Measurements from ENCODE around the gene TNFRSF19.

Gene TNFRSF19

DNA sequence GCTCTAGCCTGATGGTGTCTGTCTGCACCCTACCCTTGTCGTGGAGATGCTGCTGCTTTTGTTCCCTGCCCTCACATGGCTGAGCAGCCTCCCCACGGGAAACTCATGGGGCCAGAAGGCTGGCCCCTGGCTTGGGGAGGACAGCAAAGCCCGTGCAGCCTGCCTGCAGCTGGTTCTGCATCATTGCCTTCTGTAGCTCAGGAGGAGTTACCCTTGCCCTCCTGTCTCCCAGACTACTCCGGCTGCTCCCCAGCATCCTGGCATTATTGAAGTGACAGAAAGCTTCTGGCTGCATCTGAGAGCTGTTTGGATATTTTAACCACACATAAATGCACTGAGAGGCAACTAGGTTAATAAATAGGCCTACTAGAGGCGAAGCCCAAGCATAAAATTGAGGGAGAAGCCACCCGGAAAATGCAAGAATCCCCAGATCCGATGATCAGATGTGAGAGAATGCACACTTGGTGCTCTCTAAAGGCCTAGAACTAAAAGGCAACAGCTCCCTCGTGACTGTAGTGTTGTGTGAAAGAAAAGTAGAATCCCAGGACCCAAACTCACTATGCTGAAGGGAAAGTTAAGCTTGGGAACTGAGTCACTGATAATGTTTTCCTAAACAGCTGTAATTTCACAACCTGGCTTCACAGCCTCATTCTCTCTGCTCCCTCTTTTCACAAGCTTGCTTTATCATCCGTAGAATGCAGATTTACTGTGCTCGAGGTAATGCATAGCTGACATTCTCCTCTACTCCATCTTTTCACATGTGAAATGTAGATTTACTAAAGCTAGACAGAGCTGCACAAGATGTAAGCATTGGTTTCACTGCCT lies 110.8 kb downstream of the TNFRSF19 start:
- TF ChIP-seq, protein P1, sequence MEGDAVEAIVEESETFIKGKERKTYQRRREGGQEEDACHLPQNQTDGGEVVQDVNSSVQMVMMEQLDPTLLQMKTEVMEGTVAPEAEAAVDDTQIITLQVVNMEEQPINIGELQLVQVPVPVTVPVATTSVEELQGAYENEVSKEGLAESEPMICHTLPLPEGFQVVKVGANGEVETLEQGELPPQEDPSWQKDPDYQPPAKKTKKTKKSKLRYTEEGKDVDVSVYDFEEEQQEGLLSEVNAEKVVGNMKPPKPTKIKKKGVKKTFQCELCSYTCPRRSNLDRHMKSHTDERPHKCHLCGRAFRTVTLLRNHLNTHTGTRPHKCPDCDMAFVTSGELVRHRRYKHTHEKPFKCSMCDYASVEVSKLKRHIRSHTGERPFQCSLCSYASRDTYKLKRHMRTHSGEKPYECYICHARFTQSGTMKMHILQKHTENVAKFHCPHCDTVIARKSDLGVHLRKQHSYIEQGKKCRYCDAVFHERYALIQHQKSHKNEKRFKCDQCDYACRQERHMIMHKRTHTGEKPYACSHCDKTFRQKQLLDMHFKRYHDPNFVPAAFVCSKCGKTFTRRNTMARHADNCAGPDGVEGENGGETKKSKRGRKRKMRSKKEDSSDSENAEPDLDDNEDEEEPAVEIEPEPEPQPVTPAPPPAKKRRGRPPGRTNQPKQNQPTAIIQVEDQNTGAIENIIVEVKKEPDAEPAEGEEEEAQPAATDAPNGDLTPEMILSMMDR (IDR thresholded peaks at IDR 0.05; ENCODE audit: unreplicated experiment in 3 of 3): no peak
- Mint-ChIP-seq H3K4me3 (no peak overlapping the region), H3K27me3 (ENCODE audit: low read depth) (no peaks in the 10 kb centered on the region), H3K36me3 (ENCODE audit: low read depth) (peaks cover 13% of the 10 kb centered on the region), H3K27ac (peak overlapping the region; percentile 94 to 96 (median 95)), H3K9me3 (peaks cover 23% of the 10 kb centered on the region), H3K4me1 (peaks cover 28% of the 10 kb centered on the region)

DNA sequence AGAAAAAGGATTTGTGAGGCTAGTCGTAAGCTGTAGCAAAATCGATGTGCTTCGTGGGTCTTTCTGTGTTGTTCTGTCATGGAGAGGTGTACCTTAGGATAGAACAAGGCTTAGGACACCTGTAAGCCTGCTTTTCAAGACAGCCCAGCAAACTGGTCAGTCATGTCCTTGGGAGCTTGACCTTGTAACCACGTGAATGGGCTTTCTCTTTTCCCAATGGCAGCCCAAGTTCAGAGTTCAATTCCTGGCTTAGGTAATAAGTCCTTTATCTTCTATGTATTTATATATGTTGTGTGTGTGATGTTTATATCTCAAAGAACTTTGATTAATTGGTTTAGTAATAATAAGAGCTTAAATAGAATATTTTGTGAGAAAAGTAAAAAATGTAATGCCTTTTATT lies 112.9 kb downstream of the TNFRSF19 start:
- TF ChIP-seq, protein P1 (IDR thresholded peaks at IDR 0.05; ENCODE audit: unreplicated experiment in 3 of 3): no peak

DNA sequence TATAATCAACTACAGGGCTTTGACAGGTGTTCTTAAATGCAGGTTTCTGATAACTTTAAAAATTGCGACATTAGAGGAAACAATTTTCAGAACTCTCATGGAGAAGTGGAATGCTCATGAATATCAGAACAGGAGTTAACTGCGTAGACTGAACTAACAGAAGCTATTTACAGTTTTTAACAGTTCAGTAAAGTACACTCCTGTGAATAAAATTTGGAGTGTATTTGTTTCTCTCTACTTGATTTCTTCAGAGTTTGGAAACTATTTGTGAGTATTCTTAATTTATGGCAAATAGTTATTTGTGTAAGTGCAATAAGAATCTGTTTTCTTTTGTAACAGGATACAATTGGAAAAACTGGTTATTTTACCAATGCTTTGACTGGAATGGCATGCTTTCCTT lies 114.4 kb downstream of the TNFRSF19 start:
- H3K27me3 Mint-ChIP-seq (ENCODE audit: low read depth): no peaks in the 10 kb centered on the region
- H3K4me1 Mint-ChIP-seq: peaks cover 11% of the 10 kb centered on the region
- TF ChIP-seq, protein P1 (IDR thresholded peaks at IDR 0.05; ENCODE audit: unreplicated experiment in 3 of 3): no peak
- H3K4me3 Mint-ChIP-seq: no peak overlapping the region
- no peak overlapping the region for H3K27ac Mint-ChIP-seq
- H3K9me3 Mint-ChIP-seq: peaks cover 25% of the 10 kb centered on the region
- peaks cover 4% of the 10 kb centered on the region for H3K36me3 Mint-ChIP-seq (ENCODE audit: low read depth)

More for the DNA sequence above, 112.9 kb downstream of the TNFRSF19 start:
- peaks cover 22% of the 10 kb centered on the region for H3K4me1 Mint-ChIP-seq
- peaks cover 4% of the 10 kb centered on the region for H3K36me3 Mint-ChIP-seq (ENCODE audit: low read depth)
- no peak overlapping the region for H3K27ac Mint-ChIP-seq
- H3K9me3 Mint-ChIP-seq: peaks cover 25% of the 10 kb centered on the region
- H3K4me3 Mint-ChIP-seq: no peak overlapping the region
- H3K27me3 Mint-ChIP-seq (ENCODE audit: low read depth): no peaks in the 10 kb centered on the region

DNA sequence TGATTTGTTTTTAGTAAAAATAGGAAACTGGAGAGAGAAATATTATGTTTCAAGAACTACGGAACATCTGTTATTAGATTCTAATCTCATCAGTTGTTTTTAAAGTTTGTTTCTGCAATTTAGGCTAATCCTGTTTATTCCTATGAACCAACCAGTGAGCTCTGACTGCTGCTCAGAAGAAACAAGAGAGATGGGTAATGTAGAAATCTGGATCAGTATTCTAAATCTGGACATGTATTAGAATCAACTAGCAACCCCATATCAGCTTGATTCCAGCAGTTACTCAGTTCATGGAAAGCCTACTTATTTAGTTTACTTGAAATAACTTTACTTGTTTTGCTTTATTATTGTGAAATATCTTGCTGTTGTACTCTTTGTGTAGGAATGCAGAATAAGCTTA lies 115.2 kb downstream of the TNFRSF19 start:
- TF ChIP-seq, protein P1 (IDR thresholded peaks at IDR 0.05; ENCODE audit: unreplicated experiment in 3 of 3): no peak
- Mint-ChIP-seq H3K36me3 (ENCODE audit: low read depth) (peaks cover 4% of the 10 kb centered on the region), H3K4me1 (peaks cover 11% of the 10 kb centered on the region), H3K27me3 (ENCODE audit: low read depth) (no peaks in the 10 kb centered on the region), H3K27ac (no peak overlapping the region), H3K4me3 (no peak overlapping the region), H3K9me3 (peaks cover 25% of the 10 kb centered on the region)

DNA sequence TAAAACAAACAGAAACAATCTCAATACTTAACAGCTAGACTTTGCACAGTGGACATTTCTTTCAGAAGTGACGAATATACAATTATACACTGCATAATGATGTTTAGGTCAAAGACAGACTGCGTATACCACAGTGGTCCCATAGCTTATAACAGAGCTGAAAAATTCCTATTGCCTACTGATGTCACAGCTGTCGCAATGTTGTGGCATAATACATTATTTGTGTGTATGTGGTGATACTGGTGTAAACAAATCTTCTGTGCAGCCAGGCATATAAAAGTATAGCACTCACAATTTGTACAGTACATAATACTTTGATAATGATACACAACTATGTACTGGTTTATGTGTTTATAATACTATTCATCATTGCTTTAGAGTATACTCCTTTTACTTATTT lies 116.7 kb downstream of the TNFRSF19 start:
- TF ChIP-seq, protein P1 (IDR thresholded peaks at IDR 0.05; ENCODE audit: unreplicated experiment in 3 of 3): no peak
- Mint-ChIP-seq H3K4me1 (no peaks in the 10 kb centered on the region), H3K27me3 (ENCODE audit: low read depth) (no peaks in the 10 kb centered on the region), H3K27ac (no peak overlapping the region), H3K4me3 (no peak overlapping the region), H3K36me3 (ENCODE audit: low read depth) (no peaks in the 10 kb centered on the region), H3K9me3 (peaks cover 23% of the 10 kb centered on the region)

DNA sequence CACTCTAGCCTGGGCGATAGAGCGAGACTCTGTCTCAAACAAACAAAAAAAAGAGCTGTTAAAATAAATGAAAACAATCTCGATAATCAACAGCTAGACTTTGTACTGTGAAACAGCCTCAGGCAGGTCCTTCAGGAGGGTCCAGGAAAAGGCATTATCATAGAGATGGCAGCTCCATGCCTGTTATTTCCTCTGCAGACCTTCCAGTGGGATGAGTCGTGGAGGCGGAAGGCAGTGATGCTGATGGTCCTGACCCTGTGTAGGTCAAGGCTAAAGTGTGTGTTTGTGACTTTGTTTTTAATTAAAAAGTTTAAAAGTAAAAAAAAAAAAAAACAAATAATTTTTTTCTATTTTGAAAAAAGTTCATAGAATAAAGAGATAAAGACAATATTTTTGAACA lies 117.4 kb downstream of the TNFRSF19 start:
- Mint-ChIP-seq H3K36me3 (ENCODE audit: low read depth) (no peaks in the 10 kb centered on the region), H3K4me1 (peaks cover 2% of the 10 kb centered on the region), H3K9me3 (peaks cover 18% of the 10 kb centered on the region), H3K4me3 (no peak overlapping the region), H3K27ac (no peak overlapping the region), H3K27me3 (ENCODE audit: low read depth) (no peaks in the 10 kb centered on the region)
- TF ChIP-seq, protein P1 (IDR thresholded peaks at IDR 0.05; ENCODE audit: unreplicated experiment in 3 of 3): no peak
